MM.1S (cell line): ENCODE measurements around the gene GHRH.

Source experiments
- EZH2 ChIP-seq: fragments of 300-600 bp; sonication (generic); optimal IDR thresholded peaks from 2 replicates; pipeline ENCODE3; 2017; ENCODE audit warnings: low read depth, mild to moderate bottlenecking, antibody characterized with exemption, low read length, mixed read lengths
- TF ChIP-seq, protein P1 (sequence below): fragments of 300-600 bp; sonication (generic); IDR thresholded peaks from 2 replicates; pipeline ENCODE4 v1.5.1; 2016; ENCODE audit warnings: antibody characterized with exemption, low read length, mixed read lengths

DNA sequence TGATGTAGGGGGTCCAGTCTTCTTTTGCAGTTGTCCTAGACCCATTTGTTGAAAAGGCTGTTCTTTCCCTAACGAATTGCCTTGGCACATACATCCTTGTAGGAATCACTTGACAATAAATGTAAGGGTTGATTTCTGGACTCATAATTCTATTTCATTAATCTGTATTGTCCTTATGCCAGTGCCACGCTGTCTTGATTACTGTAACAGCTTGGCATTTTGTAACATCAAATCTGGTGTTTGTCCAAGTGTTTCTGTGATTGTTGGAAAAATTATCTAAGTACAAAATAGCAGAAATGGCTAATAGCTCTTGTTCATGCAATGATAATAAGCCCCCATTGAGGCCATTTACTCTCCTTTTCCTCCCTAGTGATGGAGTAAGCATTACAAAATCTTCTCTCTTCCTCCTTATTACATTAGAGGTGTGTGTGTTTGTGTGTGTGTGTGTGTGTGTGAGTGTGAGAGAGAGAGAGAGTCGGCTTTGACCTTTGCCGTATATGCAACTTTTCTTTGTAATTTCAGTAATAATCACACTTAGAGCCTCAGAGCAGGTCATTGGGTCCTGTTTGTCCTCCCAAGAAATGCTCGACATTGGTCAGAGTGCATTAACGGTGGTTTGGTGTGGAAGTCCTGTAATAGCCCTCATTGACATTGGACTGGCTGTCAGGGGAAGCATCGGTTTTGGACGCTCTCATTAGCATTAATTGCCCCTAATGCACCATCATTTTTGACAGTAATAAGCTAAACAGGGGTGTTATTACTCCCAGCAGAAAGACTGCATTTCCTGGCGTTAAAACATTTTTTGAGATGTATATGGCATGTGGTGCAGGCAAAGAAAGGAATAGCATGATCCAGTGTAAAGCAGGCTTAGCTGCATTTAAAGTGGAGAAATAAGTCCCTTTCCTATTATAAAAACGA, 41.6 kb downstream of the GHRH start:
- no peak for TF ChIP-seq EZH2
- TF ChIP-seq, protein P1, sequence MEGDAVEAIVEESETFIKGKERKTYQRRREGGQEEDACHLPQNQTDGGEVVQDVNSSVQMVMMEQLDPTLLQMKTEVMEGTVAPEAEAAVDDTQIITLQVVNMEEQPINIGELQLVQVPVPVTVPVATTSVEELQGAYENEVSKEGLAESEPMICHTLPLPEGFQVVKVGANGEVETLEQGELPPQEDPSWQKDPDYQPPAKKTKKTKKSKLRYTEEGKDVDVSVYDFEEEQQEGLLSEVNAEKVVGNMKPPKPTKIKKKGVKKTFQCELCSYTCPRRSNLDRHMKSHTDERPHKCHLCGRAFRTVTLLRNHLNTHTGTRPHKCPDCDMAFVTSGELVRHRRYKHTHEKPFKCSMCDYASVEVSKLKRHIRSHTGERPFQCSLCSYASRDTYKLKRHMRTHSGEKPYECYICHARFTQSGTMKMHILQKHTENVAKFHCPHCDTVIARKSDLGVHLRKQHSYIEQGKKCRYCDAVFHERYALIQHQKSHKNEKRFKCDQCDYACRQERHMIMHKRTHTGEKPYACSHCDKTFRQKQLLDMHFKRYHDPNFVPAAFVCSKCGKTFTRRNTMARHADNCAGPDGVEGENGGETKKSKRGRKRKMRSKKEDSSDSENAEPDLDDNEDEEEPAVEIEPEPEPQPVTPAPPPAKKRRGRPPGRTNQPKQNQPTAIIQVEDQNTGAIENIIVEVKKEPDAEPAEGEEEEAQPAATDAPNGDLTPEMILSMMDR = no peak
